HG03060 (cell line): ENCODE results near the gene FHOD3.
"Not testable (repeated sequence)": the region's sequence is repeated elsewhere in the genome, so short reads cannot be mapped to it uniquely, and the experiment has no call there.

Experiments
- ATAC-seq: cut with Tn5 transposase; IDR thresholded peaks from one replicate; pipeline ENCODE4 v1.9.1; 2021; ENCODE audit warnings: low read depth, moderate number of reproducible peaks; ENCODE audit not compliant: unreplicated experiment

FHOD3 gene

GRCh38 chr18:36757991-36758390, 460.5 kb downstream of the FHOD3 start:
- no peak for ATAC-seq

GRCh38 chr18:36758623-36759022, 461.1 kb downstream of the FHOD3 start:
- ATAC-seq, result no peak

- ATAC-seq, result no peak
Observed at GRCh38 chr18:36759167-36759776, 461.8 kb downstream of the FHOD3 start.

GRCh38 chr18:36760598-36760997, 463.1 kb downstream of the FHOD3 start:
- no peak for ATAC-seq

- no peak for ATAC-seq
Observed at GRCh38 chr18:36761186-36761698, 463.7 kb downstream of the FHOD3 start.

- no peak for ATAC-seq
Observed at GRCh38 chr18:36762074-36762473, 464.6 kb downstream of the FHOD3 start.

GRCh38 chr18:36762965-36763364, 465.5 kb downstream of the FHOD3 start:
- ATAC-seq, result not testable (repeated sequence)

GRCh38 chr18:36766836-36767235, 469.3 kb downstream of the FHOD3 start:
- no peak for ATAC-seq

GRCh38 chr18:36769172-36769571, 471.7 kb downstream of the FHOD3 start:
- ATAC-seq, result no peak

- no peak for ATAC-seq
Observed at GRCh38 chr18:36769611-36770314, 472.2 kb downstream of the FHOD3 start.

GRCh38 chr18:36770315-36770946, 472.9 kb downstream of the FHOD3 start:
- no peak for ATAC-seq

- no peak for ATAC-seq
Observed at GRCh38 chr18:36771245-36771644, 473.7 kb downstream of the FHOD3 start.

- ATAC-seq, result no peak
Observed at GRCh38 chr18:36772241-36772723, 474.8 kb downstream of the FHOD3 start.

- ATAC-seq, result no peak
Observed at GRCh38 chr18:36775396-36775795, 477.9 kb downstream of the FHOD3 start.

- ATAC-seq, result no peak
Observed at GRCh38 chr18:36776650-36777049, 479.1 kb downstream of the FHOD3 start.

GRCh38 chr18:36777566-36777965, 480.1 kb downstream of the FHOD3 start:
- no peak for ATAC-seq

GRCh38 chr18:36780748-36781147, 483.2 kb downstream of the FHOD3 start:
- ATAC-seq, result no peak

GRCh38 chr18:36782710-36783109, 485.2 kb downstream of the FHOD3 start:
- no peak for ATAC-seq

- ATAC-seq, result no peak
Observed at GRCh38 chr18:36783792-36784191, 486.3 kb downstream of the FHOD3 start.

- ATAC-seq, result no peak
Observed at GRCh38 chr18:36786686-36787085, 489.2 kb downstream of the FHOD3 start.

GRCh38 chr18:36792634-36793283, 495.2 kb downstream of the FHOD3 start:
- ATAC-seq, result no peak
